SK-N-SH (cell line): Measurements from ENCODE around the gene PSMD6. TPM values are rescaled to one million over a fixed set of nuclear protein-coding genes. Genes with fewer than 3 reads are reported as not detected.

Experiments
- CTCF ChIA-PET: fragments of 300-600, 350-600 bp; formaldehyde crosslinking; extraction: SDS; loops from one replicate; lab custom pipeline; 2021; lab: Yijun Ruan, JAX
- POLR2A ChIA-PET: fragments of 350-600 bp; sonication (Branson Sonifier 250); formaldehyde crosslinking; extraction: SDS; loops from one replicate; lab custom pipeline; 2020; ENCODE audit warnings: antibody characterized with exemption, inconsistent platforms; lab: Yijun Ruan, JAX
- DNase-seq: peaks from one replicate; pipeline ENCODE4 v3.0.0; 2012
- H2AFZ ChIP-seq: fragments of 200-600 bp; sonication (generic); 2 replicates; pipeline ENCODE4 v1.8.1; 2016; ENCODE audit warnings: antibody characterized with exemption, mild to moderate bottlenecking, low read depth
- H3F3A ChIP-seq: fragments of 200-600 bp; sonication (generic); replicated peaks from 2 replicates; pipeline ENCODE3; 2016; ENCODE audit warnings: antibody characterized with exemption, mild to moderate bottlenecking; ENCODE audit not compliant: insufficient read depth
- H3K27ac ChIP-seq, 2 experiments: fragments of 200-500 bp in 1 of 2; fragments of 200-600 bp in 1 of 2; sonication (Bioruptor generic) in 1 of 2; sonication (generic), shearing (Covaris generic) in 1 of 2; 2 replicates each; pipeline versions ENCODE4 v1.5.1 to v1.6.1; 2014 to 2016; ENCODE audit warnings: low read depth in 2 of 2, inconsistent platforms in 1 of 2, low read length in 1 of 2, mild to moderate bottlenecking in 1 of 2, mixed read lengths in 1 of 2
- H3K27me3 ChIP-seq: fragments of 200-600 bp; sonication (generic), shearing (Covaris generic); 2 replicates; pipeline ENCODE4 v1.6.1; 2016; ENCODE audit warnings: mixed run types; ENCODE audit not compliant: insufficient read depth
- H3K36me3 ChIP-seq, 2 experiments: fragments of 200-500 bp in 1 of 2; fragments of 200-600 bp in 1 of 2; sonication (Bioruptor generic) in 1 of 2; sonication (generic) in 1 of 2; replicated peaks in 1 of 2; 2 replicates each; pipeline versions ENCODE3 to v1.5.1; 2014 to 2016; ENCODE audit warnings: low read length in 1 of 2, mild to moderate bottlenecking in 1 of 2; ENCODE audit not compliant: insufficient read depth in 2 of 2, control insufficient read depth in 1 of 2
- H3K4me1 ChIP-seq, 2 experiments: fragments of 200-500 bp in 1 of 2; fragments of 200-600 bp in 1 of 2; sonication (Bioruptor generic) in 1 of 2; sonication (generic), shearing (Covaris generic) in 1 of 2; 2 replicates each; pipeline versions ENCODE4 v1.5.1 to v1.6.1; 2014 to 2016; ENCODE audit warnings: low read depth in 1 of 2, low read length in 1 of 2, mixed run types in 1 of 2; ENCODE audit not compliant: insufficient read depth in 2 of 2, control insufficient read depth in 1 of 2
- H3K4me2 ChIP-seq: fragments of 200-600 bp; sonication (generic), shearing (Covaris generic); 2 replicates; pipeline ENCODE4 v1.6.1; 2017; ENCODE audit warnings: mixed run types
- H3K4me3 ChIP-seq, 2 experiments: fragments of 200-500 bp in 1 of 2; fragments of 200-600 bp in 1 of 2; sonication (Bioruptor generic) in 1 of 2; sonication (generic), shearing (Covaris generic) in 1 of 2; 2 replicates each; pipeline versions ENCODE4 v1.5.1 to v1.8.1; 2014 to 2016; ENCODE audit warnings: low read depth in 2 of 2, inconsistent platforms in 1 of 2, low read length in 1 of 2, mild to moderate bottlenecking in 1 of 2, mixed read lengths in 1 of 2, moderate library complexity in 1 of 2
- H3K79me2 ChIP-seq: fragments of 200-600 bp; sonication (generic); 2 replicates; pipeline ENCODE4 v1.8.1; 2017; ENCODE audit warnings: mild to moderate bottlenecking; ENCODE audit not compliant: insufficient read depth
- H3K9ac ChIP-seq: fragments of 200-600 bp; sonication (generic); 2 replicates; pipeline ENCODE4 v1.6.1; 2017; ENCODE audit warnings: mixed run types
- H3K9me2 ChIP-seq: fragments of 200-600 bp; sonication (generic); 2 replicates; pipeline ENCODE4 v1.6.1; 2017; ENCODE audit warnings: mixed run types
- H3K9me3 ChIP-seq: fragments of 200-600 bp; sonication (generic); 2 replicates; pipeline ENCODE4 v1.6.1; 2017; ENCODE audit warnings: mixed run types, mild to moderate bottlenecking, moderate library complexity
- H4K20me1 ChIP-seq: fragments of 200-600 bp; sonication (generic); 2 replicates; pipeline ENCODE4 v1.6.1; 2017; ENCODE audit warnings: mild to moderate bottlenecking, mixed run types; ENCODE audit not compliant: insufficient read depth
- CHD2 ChIP-seq: fragments of 150-350 bp; IDR thresholded peaks from 2 replicates; pipeline ENCODE4 v1.6.1; 2018; ENCODE audit warnings: low read length; ENCODE audit not compliant: partially characterized antibody
- ELF1 ChIP-seq: IDR thresholded peaks from 2 replicates; pipeline ENCODE4 v1.4.0; 2012
- EP300 ChIP-seq, 2 experiments: IDR thresholded peaks; 2 replicates each; pipeline versions ENCODE4 v1.4.0 to v1.6.1; 2012; ENCODE audit warnings: borderline replicate concordance in 1 of 2, low read depth in 1 of 2, low read length in 1 of 2
- FOSL2 ChIP-seq: IDR thresholded peaks from 2 replicates; pipeline ENCODE4 v1.4.0; 2012; ENCODE audit warnings: low read depth, mild to moderate bottlenecking, moderate library complexity, borderline replicate concordance
- FOXJ3 ChIP-seq: sonication (generic); formaldehyde crosslinking; IDR thresholded peaks from 2 replicates; pipeline ENCODE4 v1.5.1; 2020; ENCODE audit warnings: mild to moderate bottlenecking, missing genetic modification reagents
- FOXM1 ChIP-seq: IDR thresholded peaks from 2 replicates; pipeline ENCODE4 v1.4.0; 2012; ENCODE audit warnings: low read depth, mild to moderate bottlenecking
- JUND ChIP-seq: IDR thresholded peaks from 2 replicates; pipeline ENCODE4 v1.4.0; 2012
- MEF2A ChIP-seq: IDR thresholded peaks from 2 replicates; pipeline ENCODE4 v1.4.0; 2012; ENCODE audit warnings: low read depth, borderline replicate concordance
- RXRA ChIP-seq: IDR thresholded peaks from 2 replicates; pipeline ENCODE4 v1.4.0; 2012; ENCODE audit warnings: low read depth, mild to moderate bottlenecking, borderline replicate concordance
- SIN3A ChIP-seq: IDR thresholded peaks from 2 replicates; pipeline ENCODE4 v1.6.1; 2012; ENCODE audit warnings: low read depth, mild to moderate bottlenecking, low read length, moderate library complexity, borderline replicate concordance
- TCF12 ChIP-seq: IDR thresholded peaks from 2 replicates; pipeline ENCODE4 v1.4.0; 2012
- YY1 ChIP-seq: IDR thresholded peaks from 2 replicates; pipeline ENCODE4 v1.4.0; 2012; ENCODE audit warnings: low read depth, mild to moderate bottlenecking
- WGBS: methylation state at CpG from one replicate; pipeline ENCODE4 v1.1.6; 2017; ENCODE audit warnings: low lambda C conversion rate; 5-methylcytosine and 5-hydroxymethylcytosine counted together
- polyA plus RNA-seq, 3 experiments: library from polyadenylated mRNA; depleted of rRNA; stranded (reverse); fragments of >200 nt; gene quantifications; 2 replicates each; pipeline ENCODE4 v1.2.3, GENCODE V29; 2012
- TF ChIP-seq, protein P1 (sequence below): IDR thresholded peaks from 2 replicates; pipeline ENCODE4 v1.4.0; 2012; ENCODE audit warnings: low read depth, borderline replicate concordance
- TF ChIP-seq, protein P2 (sequence below): IDR thresholded peaks from 2 replicates; pipeline ENCODE4 v1.4.0; 2012; ENCODE audit warnings: low read depth
- TF ChIP-seq, protein P3 (sequence below): fragments of 150-350 bp; IDR thresholded peaks from 2 replicates; pipeline ENCODE4 v1.6.1; 2016; ENCODE audit warnings: mild to moderate bottlenecking, low read depth, low read length
- TF ChIP-seq, protein P4 (sequence below): IDR thresholded peaks from 2 replicates; pipeline ENCODE4 v1.6.1; 2012; ENCODE audit warnings: mild to moderate bottlenecking, low read depth, low read length, moderate library complexity
- TF ChIP-seq, protein P5 (sequence below): IDR thresholded peaks from 2 replicates; pipeline ENCODE4; 2012

Gene PSMD6
- polyA plus RNA-seq, 1 of the 3 experiments (the other 2 are of a cell fraction), result 90.3 TPM

DNA sequence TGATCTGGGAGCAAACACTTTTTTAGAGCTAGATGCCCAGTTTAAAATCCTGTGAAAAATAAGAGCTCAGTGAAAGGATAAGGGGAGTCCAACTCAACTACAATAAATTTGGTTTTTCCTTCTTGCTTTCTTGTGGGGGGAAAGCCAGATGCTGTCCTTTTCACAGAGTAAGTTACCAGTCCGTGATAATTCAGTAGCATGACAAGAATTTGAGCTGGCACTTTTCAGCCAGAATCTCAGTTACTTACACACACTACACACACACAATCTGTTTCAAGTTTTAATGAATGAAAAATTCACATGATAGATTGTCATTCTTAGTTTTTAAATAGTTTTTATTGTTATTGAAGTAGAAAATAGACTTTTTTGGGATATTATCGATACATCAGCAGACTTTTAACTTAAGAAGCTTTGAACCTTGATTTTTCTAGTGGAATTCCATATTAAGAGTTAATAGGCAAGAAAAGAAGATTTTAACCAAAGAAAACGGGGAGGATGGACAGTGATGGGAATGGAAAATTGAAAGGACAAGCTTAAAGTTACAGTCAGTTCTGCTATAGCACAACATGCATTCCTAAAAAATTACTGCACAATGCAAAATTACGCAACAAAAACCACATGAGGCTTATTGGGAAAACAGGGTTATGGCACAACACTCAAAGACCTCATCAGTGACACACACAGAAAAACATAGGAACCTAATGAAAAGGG lies 47.0 kb downstream of the PSMD6 start:
- no peak overlapping the region for H2AFZ ChIP-seq
- DNase-seq, result no peak
- no peaks in the 10 kb centered on the region for H3K27me3 ChIP-seq
- no peak overlapping the region for H3K4me3 ChIP-seq
- peaks cover 26 to 30% of the 10 kb centered on the region in 2 experiments for H3K36me3 ChIP-seq
- no peaks in the 10 kb centered on the region for H3K9me3 ChIP-seq
- TF ChIP-seq, protein P1, sequence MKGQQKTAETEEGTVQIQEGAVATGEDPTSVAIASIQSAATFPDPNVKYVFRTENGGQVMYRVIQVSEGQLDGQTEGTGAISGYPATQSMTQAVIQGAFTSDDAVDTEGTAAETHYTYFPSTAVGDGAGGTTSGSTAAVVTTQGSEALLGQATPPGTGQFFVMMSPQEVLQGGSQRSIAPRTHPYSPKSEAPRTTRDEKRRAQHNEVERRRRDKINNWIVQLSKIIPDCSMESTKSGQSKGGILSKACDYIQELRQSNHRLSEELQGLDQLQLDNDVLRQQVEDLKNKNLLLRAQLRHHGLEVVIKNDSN, result no peak
- TF ChIP-seq TCF12 (no peak), MEF2A (no peak), FOSL2 (no peak), SIN3A (no peak), JUND (no peak), FOXJ3 (CRISPR knock-in tag) (no peak), RXRA (no peak), CHD2 (no peak), FOXM1 (no peak), ELF1 (no peak), EP300 (IDR thresholded peaks at IDR 0.05; ENCODE audit: borderline replicate concordance in 1 of 2, low read depth in 1 of 2, low read length in 1 of 2) (no peak), YY1 (no peak)
- TF ChIP-seq, protein P2, sequence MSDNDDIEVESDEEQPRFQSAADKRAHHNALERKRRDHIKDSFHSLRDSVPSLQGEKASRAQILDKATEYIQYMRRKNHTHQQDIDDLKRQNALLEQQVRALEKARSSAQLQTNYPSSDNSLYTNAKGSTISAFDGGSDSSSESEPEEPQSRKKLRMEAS, result no peak
- TF ChIP-seq, protein P3, sequence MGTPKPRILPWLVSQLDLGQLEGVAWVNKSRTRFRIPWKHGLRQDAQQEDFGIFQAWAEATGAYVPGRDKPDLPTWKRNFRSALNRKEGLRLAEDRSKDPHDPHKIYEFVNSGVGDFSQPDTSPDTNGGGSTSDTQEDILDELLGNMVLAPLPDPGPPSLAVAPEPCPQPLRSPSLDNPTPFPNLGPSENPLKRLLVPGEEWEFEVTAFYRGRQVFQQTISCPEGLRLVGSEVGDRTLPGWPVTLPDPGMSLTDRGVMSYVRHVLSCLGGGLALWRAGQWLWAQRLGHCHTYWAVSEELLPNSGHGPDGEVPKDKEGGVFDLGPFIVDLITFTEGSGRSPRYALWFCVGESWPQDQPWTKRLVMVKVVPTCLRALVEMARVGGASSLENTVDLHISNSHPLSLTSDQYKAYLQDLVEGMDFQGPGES, result no peak
- TF ChIP-seq, protein P4, sequence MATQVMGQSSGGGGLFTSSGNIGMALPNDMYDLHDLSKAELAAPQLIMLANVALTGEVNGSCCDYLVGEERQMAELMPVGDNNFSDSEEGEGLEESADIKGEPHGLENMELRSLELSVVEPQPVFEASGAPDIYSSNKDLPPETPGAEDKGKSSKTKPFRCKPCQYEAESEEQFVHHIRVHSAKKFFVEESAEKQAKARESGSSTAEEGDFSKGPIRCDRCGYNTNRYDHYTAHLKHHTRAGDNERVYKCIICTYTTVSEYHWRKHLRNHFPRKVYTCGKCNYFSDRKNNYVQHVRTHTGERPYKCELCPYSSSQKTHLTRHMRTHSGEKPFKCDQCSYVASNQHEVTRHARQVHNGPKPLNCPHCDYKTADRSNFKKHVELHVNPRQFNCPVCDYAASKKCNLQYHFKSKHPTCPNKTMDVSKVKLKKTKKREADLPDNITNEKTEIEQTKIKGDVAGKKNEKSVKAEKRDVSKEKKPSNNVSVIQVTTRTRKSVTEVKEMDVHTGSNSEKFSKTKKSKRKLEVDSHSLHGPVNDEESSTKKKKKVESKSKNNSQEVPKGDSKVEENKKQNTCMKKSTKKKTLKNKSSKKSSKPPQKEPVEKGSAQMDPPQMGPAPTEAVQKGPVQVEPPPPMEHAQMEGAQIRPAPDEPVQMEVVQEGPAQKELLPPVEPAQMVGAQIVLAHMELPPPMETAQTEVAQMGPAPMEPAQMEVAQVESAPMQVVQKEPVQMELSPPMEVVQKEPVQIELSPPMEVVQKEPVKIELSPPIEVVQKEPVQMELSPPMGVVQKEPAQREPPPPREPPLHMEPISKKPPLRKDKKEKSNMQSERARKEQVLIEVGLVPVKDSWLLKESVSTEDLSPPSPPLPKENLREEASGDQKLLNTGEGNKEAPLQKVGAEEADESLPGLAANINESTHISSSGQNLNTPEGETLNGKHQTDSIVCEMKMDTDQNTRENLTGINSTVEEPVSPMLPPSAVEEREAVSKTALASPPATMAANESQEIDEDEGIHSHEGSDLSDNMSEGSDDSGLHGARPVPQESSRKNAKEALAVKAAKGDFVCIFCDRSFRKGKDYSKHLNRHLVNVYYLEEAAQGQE, result no peak
- TF ChIP-seq, protein P5, sequence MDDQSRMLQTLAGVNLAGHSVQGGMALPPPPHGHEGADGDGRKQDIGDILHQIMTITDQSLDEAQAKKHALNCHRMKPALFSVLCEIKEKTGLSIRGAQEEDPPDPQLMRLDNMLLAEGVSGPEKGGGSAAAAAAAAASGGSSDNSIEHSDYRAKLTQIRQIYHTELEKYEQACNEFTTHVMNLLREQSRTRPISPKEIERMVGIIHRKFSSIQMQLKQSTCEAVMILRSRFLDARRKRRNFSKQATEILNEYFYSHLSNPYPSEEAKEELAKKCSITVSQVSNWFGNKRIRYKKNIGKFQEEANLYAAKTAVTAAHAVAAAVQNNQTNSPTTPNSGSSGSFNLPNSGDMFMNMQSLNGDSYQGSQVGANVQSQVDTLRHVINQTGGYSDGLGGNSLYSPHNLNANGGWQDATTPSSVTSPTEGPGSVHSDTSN, result no peak
- H3K79me2 ChIP-seq, result peaks cover 59% of the 10 kb centered on the region; the same call in 1 of the 2 replicates
- no peak overlapping the region for H3K4me2 ChIP-seq
- no peaks in the 10 kb centered on the region for H3F3A ChIP-seq
- ChIA-PET POLR2A (no interaction called here), CTCF (interaction anchor here (1.0 to 3.2 kb wide), 5 partner anchors 11 to 509 kb away, joined by 3 to 25 read pairs (median 6); no protein-coding TSS in a partner anchor)
- peaks cover 20% of the 10 kb centered on the region for H4K20me1 ChIP-seq
- H3K9ac ChIP-seq, result no peak overlapping the region
- H3K9me2 ChIP-seq, result no peaks in the 10 kb centered on the region
- H3K4me1 ChIP-seq, result peaks cover 0 to 14% of the 10 kb centered on the region in 2 experiments; a peak in 2 of 4 replicates
- 86% methylated on average over 4 of the region's 4 CpGs for WGBS
- no peak overlapping the region for H3K27ac ChIP-seq
